B cell (primary cell): ENCODE measurements around the gene CD300LD. TPM values are rescaled to one million over a fixed set of nuclear protein-coding genes. Genes with fewer than 3 reads are reported as not detected.
A peak's percentile ranks its signal among the peaks of the same experiment; 100 is the strongest.
"Not testable (repeated sequence)": the region's sequence is repeated elsewhere in the genome, so short reads cannot be mapped to it uniquely, and the experiment has no call there.

ENCODE experiments used
- ATAC-seq: fragments of 200-7000 bp; cut with Tn5 transposase; one replicate; pipeline ENCODE4 v1.10.0; 2021; ENCODE audit warnings: low read depth, mild to moderate bottlenecking, moderate number of reproducible peaks, moderate library complexity
- CTCF ChIA-PET: fragments of 350-600 bp; sonication (Branson Sonifier 250); formaldehyde crosslinking; loops from one replicate; lab custom pipeline; 2021; ENCODE audit warnings: antibody characterized with exemption, inconsistent platforms; lab: Charles Lee
- POLR2A ChIA-PET: fragments of 350-600 bp; sonication (Branson Sonifier 250); formaldehyde crosslinking; loops from one replicate; lab custom pipeline; 2021; ENCODE audit warnings: antibody characterized with exemption; lab: Charles Lee
- DNase-seq: peaks from one replicate; pipeline ENCODE4 v3.0.0; 2013
- H2AFZ ChIP-seq: 2 replicates; pipeline ENCODE4 v1.6.1; 2012; ENCODE audit warnings: mild to moderate bottlenecking, low read depth, low read length; ENCODE audit not compliant: insufficient read depth, poor library complexity, severe bottlenecking
- H3K27ac ChIP-seq, 2 donors: 1 replicate in 1 of 2; 2 replicates in 1 of 2; pipeline ENCODE4 v1.5.1; 2012 to 2013; ENCODE audit warnings: low read length in 2 of 2, mild to moderate bottlenecking in 2 of 2, moderate library complexity in 1 of 2
- H3K27me3 ChIP-seq, 4 experiments: fragments of 200-600 bp in 1 of 4; sonication (generic) in 1 of 4; replicated peaks in 1 of 4; 1 replicate in 2 of 4; 2 replicates in 2 of 4; pipeline versions ENCODE4 v1.6.1 to v1.7.0; 2013 to 2016; ENCODE audit warnings: low read length in 3 of 4, mild to moderate bottlenecking in 2 of 4, mixed read lengths in 1 of 4, moderate library complexity in 1 of 4; ENCODE audit not compliant: insufficient read depth in 4 of 4, control insufficient read depth in 3 of 4; ENCODE audit errors: control extremely low read depth in 1 of 4
- H3K36me3 ChIP-seq, 2 experiments: replicated peaks in 1 of 2; 1 replicate in 1 of 2; 2 replicates in 1 of 2; pipeline versions ENCODE4 v1.6.1 to v1.7.1; 2013; ENCODE audit warnings: low read length in 1 of 2; ENCODE audit not compliant: insufficient read depth in 2 of 2, control insufficient read depth in 1 of 2; ENCODE audit errors: control extremely low read depth in 1 of 2, extremely low read depth in 1 of 2
- H3K4me1 ChIP-seq, 2 donors: fragments of 200-600 bp in 1 of 2; sonication (generic) in 1 of 2; 1 replicate in 1 of 2; 2 replicates in 1 of 2; pipeline versions ENCODE4 v1.5.1 to v1.6.1; 2013 to 2017; ENCODE audit warnings: low read length in 2 of 2; ENCODE audit not compliant: control insufficient read depth in 2 of 2, insufficient read depth in 2 of 2
- H3K4me2 ChIP-seq: replicated peaks from 2 replicates; pipeline ENCODE3; 2012; ENCODE audit warnings: mild to moderate bottlenecking, low read depth, low read length; ENCODE audit not compliant: poor library complexity, severe bottlenecking
- H3K4me3 ChIP-seq, 5 experiments: fragments of 200-600 bp in 1 of 5; sonication (generic) in 1 of 5; 1 replicate in 3 of 5; 2 replicates in 2 of 5; pipeline versions ENCODE4 v1.5.1 to v1.7.0; 2011 to 2016; ENCODE audit warnings: low read length in 4 of 5, mild to moderate bottlenecking in 4 of 5, low read depth in 2 of 5, control low read depth in 1 of 5, moderate library complexity in 1 of 5; ENCODE audit not compliant: insufficient read depth in 1 of 5; ENCODE audit errors: control extremely low read depth in 1 of 5, extremely low read depth in 1 of 5
- H3K79me2 ChIP-seq: fragments of 200-600 bp; sonication (generic); one replicate; pipeline ENCODE4 v1.6.0; 2016; ENCODE audit warnings: low read length; ENCODE audit not compliant: control insufficient read depth, insufficient read depth
- H3K9ac ChIP-seq: fragments of 200-600 bp; sonication (generic); 2 replicates; pipeline ENCODE4 v1.6.1; 2017; ENCODE audit warnings: mild to moderate bottlenecking, low read length, moderate library complexity
- H3K9me3 ChIP-seq, 3 donors: one replicate each; pipeline versions ENCODE4 v1.6.1 to v1.7.1; 2013; ENCODE audit warnings: low read length in 2 of 3; ENCODE audit not compliant: control insufficient read depth in 2 of 3, insufficient read depth in 1 of 3; ENCODE audit errors: control extremely low read depth in 1 of 3
- H4K20me1 ChIP-seq: 2 replicates; pipeline ENCODE4 v1.6.0; 2012; ENCODE audit warnings: mild to moderate bottlenecking, low read length; ENCODE audit not compliant: insufficient read depth, control insufficient read depth, poor library complexity, severe bottlenecking
- H3K27ac Mint-ChIP-seq: one replicate; pipeline ENCODE4 v1.8.0; 2021; ENCODE audit warnings: mixed read lengths
- H3K27me3 Mint-ChIP-seq: one replicate; pipeline ENCODE4 v1.8.0; 2021; ENCODE audit warnings: mixed read lengths
- H3K4me1 Mint-ChIP-seq: one replicate; pipeline ENCODE4 v1.8.0; 2021; ENCODE audit warnings: mixed read lengths
- H3K4me3 Mint-ChIP-seq: one replicate; pipeline ENCODE4 v1.8.0; 2021; ENCODE audit warnings: mixed read lengths
- H3K9me3 Mint-ChIP-seq: one replicate; pipeline ENCODE4 v1.8.0; 2022; ENCODE audit warnings: mixed read lengths; ENCODE audit not compliant: insufficient read depth
- EZH2 ChIP-seq: IDR thresholded peaks from 2 replicates; pipeline ENCODE4 v1.6.1; 2012; ENCODE audit warnings: borderline replicate concordance, low read depth, mild to moderate bottlenecking, moderate library complexity, low read length; ENCODE audit not compliant: insufficient read depth, poor library complexity, severe bottlenecking
- WGBS: methylation state at CpG from one replicate; pipeline ENCODE4 v1.1.5; 2013; ENCODE audit warnings: missing lambda C conversion rate; ENCODE audit not compliant: insufficient coverage; 5-methylcytosine and 5-hydroxymethylcytosine counted together
- intact Hi-C: fragments of 100-400 bp; cut with micrococcal nuclease; formaldehyde crosslinking; loops from one replicate; pipeline ENCODE4 v1.10.0; 2022
- polyA plus RNA-seq: library from polyadenylated mRNA; depleted of rRNA; stranded (reverse); fragments of >200 nt; gene quantifications from 2 replicates; pipeline ENCODE4 v1.2.3, GENCODE V29; 2012
- total RNA-seq, 2 donors: library from RNA; stranded (reverse); fragments of 120-200 nt in 1 of 2; gene quantifications; 1 replicate in 1 of 2; 2 replicates in 1 of 2; pipeline versions ENCODE4 v1.2.3 to v1.2.4, GENCODE V29; 2013 to 2022
- TF ChIP-seq, protein P1 (sequence below): fragments of 200-600 bp; IDR thresholded peaks from one replicate; pipeline ENCODE4 v1.8.0; 2022; ENCODE audit warnings: antibody characterized with exemption, mild to moderate bottlenecking

Gene CD300LD
- total and polyA plus RNA-seq, 2 donors (not counting 1 experiment from before 2014, with no cell fraction given), result not detected

DNA sequence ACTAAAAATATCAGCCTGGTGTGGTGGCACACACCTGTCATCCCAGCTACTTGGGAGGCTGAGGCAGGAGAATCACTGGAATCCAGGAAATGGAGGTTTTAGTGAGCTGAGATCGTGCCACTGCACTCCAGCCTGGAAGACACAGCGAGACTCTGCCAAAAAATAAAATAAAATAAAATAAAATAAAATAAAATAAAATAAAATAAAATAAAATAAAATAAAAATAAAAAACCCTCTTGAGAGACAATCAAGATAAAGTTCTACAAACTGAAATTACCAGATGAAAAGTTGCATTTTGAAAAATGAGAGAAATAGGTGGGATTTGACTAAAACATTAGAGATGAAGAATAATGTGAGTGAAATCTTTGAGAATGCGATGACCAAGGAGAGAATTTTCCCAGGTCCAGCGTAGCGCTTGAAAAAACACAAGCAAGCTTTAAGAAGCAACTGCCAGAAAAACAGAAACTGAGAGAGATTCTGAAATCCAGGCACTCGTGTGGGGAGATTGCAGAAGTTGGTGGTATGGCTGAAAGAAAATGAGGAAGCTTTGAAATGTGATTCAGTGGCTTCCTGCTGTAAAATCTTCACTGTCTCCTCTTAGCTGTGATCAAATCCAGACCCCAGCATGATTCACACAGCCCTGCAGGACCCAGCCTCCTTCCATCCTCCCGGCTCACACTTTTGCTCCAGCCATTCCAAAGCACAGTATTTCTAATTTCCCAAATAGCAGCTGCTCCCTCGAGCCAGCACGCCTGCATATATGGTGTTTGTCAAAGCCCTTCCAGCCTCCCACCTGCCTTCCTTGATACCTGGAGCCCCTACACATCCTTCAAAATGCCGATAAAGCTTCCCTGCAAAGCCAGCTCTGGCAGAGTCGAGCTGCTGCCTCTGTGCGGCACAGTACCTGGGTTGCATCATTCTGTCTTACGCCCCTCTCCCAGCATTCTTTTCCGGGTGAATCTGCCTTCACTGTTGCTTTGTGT, 39.7 kb upstream of the CD300LD start:
- Mint-ChIP-seq H3K4me1 (peaks cover 47% of the 10 kb centered on the region), H3K27ac (peak overlapping the region; percentile 53), H3K27me3 (peaks cover 11% of the 10 kb centered on the region), H3K9me3 (no peaks in the 10 kb centered on the region), H3K4me3 (peak overlapping the region; percentile 57)
- no peaks in the 10 kb centered on the region for H3K36me3 ChIP-seq
- ATAC-seq, result peak; percentile 76
- H3K9me3 ChIP-seq, result peaks cover 0 to 6% (median 4%) of the 10 kb centered on the region in 3 donors
- H3K79me2 ChIP-seq, result no peaks in the 10 kb centered on the region
- H3K4me3 ChIP-seq, result peak overlapping the region in 1 of 5 experiments; percentile 29
- ChIA-PET POLR2A (interaction anchor here (0.5 to 1.3 kb wide), 5 partner anchors 8 to 156 kb away, joined by 3 to 7 read pairs (median 3); no protein-coding TSS in a partner anchor), CTCF (interaction anchor here (0.8 to 2.8 kb wide), 8 partner anchors 8 to 105 kb away, joined by 3 to 16 read pairs (median 4); partner anchors contain the start of genes CD300E and RAB37)
- WGBS, result 16% methylated on average over 9 of the region's 14 CpGs
- no peak for TF ChIP-seq EZH2
- TF ChIP-seq, protein P1, sequence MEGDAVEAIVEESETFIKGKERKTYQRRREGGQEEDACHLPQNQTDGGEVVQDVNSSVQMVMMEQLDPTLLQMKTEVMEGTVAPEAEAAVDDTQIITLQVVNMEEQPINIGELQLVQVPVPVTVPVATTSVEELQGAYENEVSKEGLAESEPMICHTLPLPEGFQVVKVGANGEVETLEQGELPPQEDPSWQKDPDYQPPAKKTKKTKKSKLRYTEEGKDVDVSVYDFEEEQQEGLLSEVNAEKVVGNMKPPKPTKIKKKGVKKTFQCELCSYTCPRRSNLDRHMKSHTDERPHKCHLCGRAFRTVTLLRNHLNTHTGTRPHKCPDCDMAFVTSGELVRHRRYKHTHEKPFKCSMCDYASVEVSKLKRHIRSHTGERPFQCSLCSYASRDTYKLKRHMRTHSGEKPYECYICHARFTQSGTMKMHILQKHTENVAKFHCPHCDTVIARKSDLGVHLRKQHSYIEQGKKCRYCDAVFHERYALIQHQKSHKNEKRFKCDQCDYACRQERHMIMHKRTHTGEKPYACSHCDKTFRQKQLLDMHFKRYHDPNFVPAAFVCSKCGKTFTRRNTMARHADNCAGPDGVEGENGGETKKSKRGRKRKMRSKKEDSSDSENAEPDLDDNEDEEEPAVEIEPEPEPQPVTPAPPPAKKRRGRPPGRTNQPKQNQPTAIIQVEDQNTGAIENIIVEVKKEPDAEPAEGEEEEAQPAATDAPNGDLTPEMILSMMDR, result no peak
- intact Hi-C loops, result loop anchor here (1.0 kb wide), 1 partner anchor 8 kb away; no protein-coding TSS in a partner anchor
- H3K4me2 ChIP-seq, result peak overlapping the region; percentile 71
- no peaks in the 10 kb centered on the region for H4K20me1 ChIP-seq
- no peak overlapping the region for H2AFZ ChIP-seq
- H3K27me3 ChIP-seq, result peaks cover 0 to 12% (median 2%) of the 10 kb centered on the region in 4 experiments
- H3K4me1 ChIP-seq, result peaks cover 45 to 46% of the 10 kb centered on the region in 2 donors
- H3K27ac ChIP-seq, result no peak overlapping the region
- peak overlapping the region; percentile 23 for H3K9ac ChIP-seq
- DNase-seq, result peak; percentile 76

DNA sequence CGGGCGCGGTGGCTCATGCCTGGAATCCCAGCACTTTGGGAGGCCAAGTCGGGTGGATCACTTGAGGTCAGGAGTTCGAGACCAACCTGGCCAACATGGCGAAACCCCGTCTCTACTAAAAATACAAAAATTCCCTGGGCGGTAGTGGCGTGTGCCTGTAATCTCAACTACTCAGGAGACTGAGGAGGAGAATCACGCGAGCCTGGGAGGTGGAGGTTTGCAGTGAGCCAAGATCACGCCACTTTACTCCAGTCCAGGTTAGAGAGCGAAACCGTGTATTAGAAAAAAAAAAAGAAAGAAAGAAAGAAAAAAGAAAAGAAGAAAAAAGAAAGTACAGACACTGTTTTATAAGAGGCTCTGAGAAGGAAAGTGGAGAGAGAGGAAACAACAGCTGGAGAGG, 38.2 kb upstream of the CD300LD start:
- POLR2A ChIA-PET, ATAC-seq, DNase-seq, H3K36me3 ChIP-seq, H4K20me1 ChIP-seq, H3K4me2 ChIP-seq, intact Hi-C loops, H3K27ac Mint-ChIP-seq, H3K9me3 ChIP-seq, H3K27me3 ChIP-seq, H2AFZ ChIP-seq, H3K27ac ChIP-seq, H3K79me2 ChIP-seq, H3K4me3 ChIP-seq, H3K9me3 Mint-ChIP-seq, H3K9ac ChIP-seq, H3K4me3 Mint-ChIP-seq: not testable (repeated sequence)
- H3K4me1 Mint-ChIP-seq, result peaks cover 41% of the 10 kb centered on the region
- H3K27me3 Mint-ChIP-seq, result peaks cover 14% of the 10 kb centered on the region
- H3K4me1 ChIP-seq, result peaks cover 33 to 37% of the 10 kb centered on the region in 2 donors
- CTCF ChIA-PET, result interaction anchor here (1.0 to 1.1 kb wide), 2 partner anchors 10 to 15 kb away, joined by 3 to 4 read pairs; no protein-coding TSS in a partner anchor
- 82% methylated on average over 10 of the region's 14 CpGs for WGBS
